ENCODE data around the gene CELSR1.

GRCh38 chr22:46587061-46587460, 49.6 kb upstream of the CELSR1 start:
- TF ChIP-seq CTCF (IDR thresholded peaks at IDR 0.05), result no peak
- no peak for TF ChIP-seq EZH2 (IDR thresholded peaks at IDR 0.05; ENCODE audit: borderline replicate concordance, insufficient read depth, low read depth, low read length, poor library complexity, severe bottlenecking)
